NT2/D1 (cell line): ENCODE results near the gene GNG7.

Source experiments
- DNase-seq: peaks from one replicate; pipeline ENCODE4 v3.0.0-alpha.2; 2011; ENCODE audit warnings: low read depth, low spot score
- H3K27me3 ChIP-seq: 2 replicates; pipeline ENCODE4 v1.6.0; 2011; ENCODE audit warnings: mild to moderate bottlenecking; ENCODE audit not compliant: insufficient read length, insufficient read depth
- H3K36me3 ChIP-seq: 2 replicates; pipeline ENCODE4 v1.6.1; 2011; ENCODE audit warnings: mild to moderate bottlenecking, low read length, mixed read lengths; ENCODE audit not compliant: insufficient read depth, insufficient read length
- H3K4me1 ChIP-seq: 2 replicates; pipeline ENCODE4 v1.5.1; 2011; ENCODE audit not compliant: insufficient read depth, insufficient read length
- H3K4me3 ChIP-seq: 2 replicates; pipeline ENCODE4 v1.5.1; 2011; ENCODE audit warnings: low read depth; ENCODE audit not compliant: insufficient read length
- H3K9ac ChIP-seq: 2 replicates; pipeline ENCODE4 v1.6.0; 2011; ENCODE audit warnings: low read depth; ENCODE audit not compliant: insufficient read length
- H3K9me3 ChIP-seq: 2 replicates; pipeline ENCODE4 v1.5.1; 2011; ENCODE audit warnings: mild to moderate bottlenecking, low read length; ENCODE audit not compliant: insufficient read depth
- SUZ12 ChIP-seq: IDR thresholded peaks from 2 replicates; pipeline ENCODE4 v1.6.1; 2011; ENCODE audit not compliant: insufficient read length, insufficient read depth; ENCODE audit errors: extremely low read depth
- YY1 ChIP-seq: IDR thresholded peaks from 2 replicates; pipeline ENCODE4 v1.6.1; 2011; ENCODE audit not compliant: insufficient read length, insufficient read depth
- ZNF274 ChIP-seq: IDR thresholded peaks from 2 replicates; pipeline ENCODE4 v1.6.1; 2011; ENCODE audit warnings: mild to moderate bottlenecking, low read depth, low read length

The GNG7 gene

DNA sequence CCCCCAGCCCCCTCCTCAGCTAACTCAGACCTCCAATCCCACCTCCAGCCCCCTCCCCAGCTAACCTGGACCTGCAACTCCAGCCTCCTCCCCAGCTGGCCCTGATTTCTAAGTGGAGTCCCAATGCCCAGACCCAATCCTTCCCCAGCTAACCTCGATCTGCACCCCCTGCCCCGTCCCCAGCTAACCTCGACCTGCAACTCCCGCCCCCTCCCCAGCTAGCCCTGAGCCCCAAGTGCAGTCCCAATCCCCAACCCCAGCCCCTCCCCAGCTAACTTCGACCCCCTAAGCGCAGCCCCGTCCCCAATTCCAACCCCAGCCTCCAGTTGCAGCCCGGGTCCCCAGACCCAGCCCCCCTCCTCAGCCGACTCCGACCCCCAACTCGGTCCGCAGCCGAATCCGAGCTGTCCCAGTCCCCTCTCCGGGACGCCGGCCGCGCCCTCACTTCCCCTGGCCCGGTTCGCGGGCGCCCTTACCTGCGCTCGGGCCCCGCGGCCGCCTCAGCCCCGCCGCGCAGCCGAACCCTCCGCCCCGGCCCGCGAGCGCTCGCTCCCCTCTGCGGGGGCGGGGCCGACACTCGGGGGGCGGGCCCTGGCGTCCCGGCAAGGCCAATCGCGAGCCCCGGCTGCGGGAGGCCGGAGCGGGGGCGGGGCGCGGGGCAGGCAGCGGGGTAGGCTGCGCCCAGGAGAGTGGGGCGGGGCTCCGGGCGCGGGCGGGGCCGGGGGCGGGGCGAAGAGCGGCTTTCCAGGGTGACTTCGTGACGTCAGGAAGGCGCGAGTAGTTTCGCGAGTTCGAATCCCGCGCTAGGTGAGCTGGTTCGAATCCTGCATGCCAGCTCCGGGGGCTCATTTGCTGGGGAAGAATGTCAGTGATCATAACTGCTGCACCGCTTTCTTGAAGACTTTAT, at the start of gene GNG7:
TSS of gene GNG7 (minus strand) at position 525 of the 907 bp plus-strand sequence. CDS start 182,006 bp downstream, outside the sequence.
- Histone ChIP-seq H3K4me3 (peak within 1 kb of the TSS; percentile 69), H3K9ac (peak within 1 kb of the TSS; percentile 87)
- TF ChIP-seq ZNF274, result no peak
- TF ChIP-seq YY1, result no peak
- no peak for TF ChIP-seq SUZ12

DNA sequence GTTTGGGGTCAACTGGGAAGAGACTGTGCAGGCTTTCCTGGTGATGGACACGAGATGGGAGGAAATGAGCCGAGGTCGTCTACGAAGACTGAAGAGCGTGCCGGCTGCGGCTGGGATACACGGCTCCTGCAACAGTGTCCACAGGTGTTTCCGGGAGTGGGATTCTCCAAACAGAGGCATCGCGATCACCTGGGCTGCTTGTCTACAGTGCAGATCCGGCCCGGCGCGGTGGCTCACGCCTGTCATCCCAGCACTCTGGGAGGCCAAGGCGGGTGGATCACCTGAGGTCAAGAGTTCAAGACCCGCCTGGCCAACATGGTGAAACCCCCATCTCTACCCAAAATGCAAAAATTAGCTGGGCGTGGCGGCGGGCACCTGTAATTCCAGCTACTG, 48.9 kb upstream of the GNG7 start:
- Histone ChIP-seq H3K4me3 (no peak overlapping the region), H3K9ac (no peak overlapping the region), H3K36me3 (peaks cover 36% of the 10 kb centered on the region), H3K27me3 (peaks cover 10% of the 10 kb centered on the region), H3K9me3 (no peaks in the 10 kb centered on the region), H3K4me1 (peaks cover 3% of the 10 kb centered on the region)
- TF ChIP-seq YY1 (no peak), ZNF274 (no peak), SUZ12 (no peak)
- DNase-seq, result no peak

More for the DNA sequence above, at the start of gene GNG7:
- Histone ChIP-seq H3K4me1 (no peaks in the 10 kb centered on the region), H3K27me3 (no peaks in the 10 kb centered on the region), H3K9me3 (no peaks in the 10 kb centered on the region), H3K36me3 (no peaks in the 10 kb centered on the region)
- DNase-seq, result peak; percentile 90

DNA sequence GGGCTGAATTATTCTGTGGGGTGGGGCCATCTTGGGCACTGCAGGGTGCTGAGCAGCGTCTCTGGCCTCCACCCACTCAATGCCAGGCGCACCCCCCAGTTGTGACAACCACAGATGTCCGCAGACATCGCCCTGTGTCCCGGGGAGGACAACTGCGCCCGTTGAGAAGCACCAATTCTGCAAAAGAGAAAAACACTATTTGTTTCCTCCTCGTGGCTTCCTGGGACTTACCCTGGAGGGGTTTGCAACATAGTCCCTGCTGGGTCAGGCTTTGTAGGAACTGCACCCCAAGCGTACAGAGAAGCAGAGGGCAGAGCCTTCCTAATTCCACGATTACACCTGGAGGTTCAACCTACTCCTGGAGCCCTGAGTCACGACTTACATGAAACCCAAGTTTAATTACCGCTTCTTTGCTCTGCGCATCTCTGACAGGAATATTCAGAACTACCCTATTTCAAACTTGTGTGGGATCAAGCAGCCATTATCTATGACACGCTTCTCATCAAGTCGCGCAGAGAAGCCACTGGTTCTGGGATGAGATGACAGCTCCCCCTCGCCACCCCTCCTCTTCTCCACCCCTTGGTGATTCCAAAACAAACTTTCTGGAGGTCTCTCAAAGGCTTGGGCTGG, 48.4 kb upstream of the GNG7 start:
- Histone ChIP-seq H3K4me1 (peaks cover 3% of the 10 kb centered on the region), H3K9me3 (no peaks in the 10 kb centered on the region), H3K4me3 (no peak overlapping the region), H3K9ac (no peak overlapping the region), H3K27me3 (peaks cover 10% of the 10 kb centered on the region), H3K36me3 (peaks cover 32% of the 10 kb centered on the region)
- DNase-seq, result no peak
- TF ChIP-seq ZNF274, result no peak
- no peak for TF ChIP-seq SUZ12
- no peak for TF ChIP-seq YY1

DNA sequence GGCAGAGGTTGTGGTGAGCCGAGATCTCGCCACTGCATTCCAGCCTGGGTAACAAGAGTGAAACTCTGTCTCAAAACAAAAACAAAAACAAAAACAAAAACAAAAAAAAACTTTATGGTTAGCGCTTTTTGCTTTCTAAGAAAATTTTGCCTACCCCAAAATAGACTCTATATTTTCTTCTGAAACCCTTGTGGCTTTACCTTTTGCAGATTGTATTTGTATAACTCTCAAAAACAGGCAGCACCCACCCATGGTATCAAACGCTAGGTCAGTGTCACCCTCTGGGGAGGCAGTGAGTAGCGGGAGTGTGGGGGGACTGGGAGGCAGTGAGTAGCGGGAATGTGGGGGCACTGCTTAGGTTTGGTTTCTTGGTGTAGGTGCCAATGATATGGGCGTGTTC, 44.9 kb upstream of the GNG7 start:
- no peaks in the 10 kb centered on the region for H3K36me3 ChIP-seq
- peaks cover 3% of the 10 kb centered on the region for H3K4me1 ChIP-seq
- H3K9ac ChIP-seq, result no peak overlapping the region
- H3K9me3 ChIP-seq, result no peaks in the 10 kb centered on the region
- peaks cover 30% of the 10 kb centered on the region for H3K27me3 ChIP-seq
- TF ChIP-seq YY1, result no peak
- TF ChIP-seq SUZ12, result no peak
- TF ChIP-seq ZNF274, result no peak
- no peak overlapping the region for H3K4me3 ChIP-seq
- DNase-seq, result no peak

DNA sequence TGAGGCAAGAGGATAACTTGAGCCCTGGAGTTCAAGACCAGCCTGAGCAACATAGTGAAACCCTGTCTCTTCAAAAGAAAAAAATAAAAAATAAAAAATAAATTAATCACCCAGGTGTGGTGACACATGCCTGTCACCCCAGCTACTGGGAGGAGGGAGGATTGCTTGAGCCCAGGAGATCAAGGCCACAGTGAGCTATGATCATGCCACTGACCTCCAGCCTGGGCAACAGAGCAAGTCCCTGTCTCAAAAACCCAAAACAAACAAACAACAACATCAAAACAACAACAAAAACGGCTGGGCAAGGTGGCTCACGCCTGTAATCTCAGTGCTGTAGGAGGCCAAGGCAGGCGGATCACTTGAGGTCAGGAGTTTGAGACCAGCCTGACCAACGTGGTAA, 41.6 kb upstream of the GNG7 start:
- H3K9ac ChIP-seq, result no peak overlapping the region
- H3K36me3 ChIP-seq, result no peaks in the 10 kb centered on the region
- H3K4me3 ChIP-seq, result no peak overlapping the region
- H3K9me3 ChIP-seq, result no peaks in the 10 kb centered on the region
- DNase-seq, result no peak
- TF ChIP-seq ZNF274 (no peak), YY1 (no peak), SUZ12 (no peak)
- H3K27me3 ChIP-seq, result peaks cover 47% of the 10 kb centered on the region
- peaks cover 4% of the 10 kb centered on the region for H3K4me1 ChIP-seq

DNA sequence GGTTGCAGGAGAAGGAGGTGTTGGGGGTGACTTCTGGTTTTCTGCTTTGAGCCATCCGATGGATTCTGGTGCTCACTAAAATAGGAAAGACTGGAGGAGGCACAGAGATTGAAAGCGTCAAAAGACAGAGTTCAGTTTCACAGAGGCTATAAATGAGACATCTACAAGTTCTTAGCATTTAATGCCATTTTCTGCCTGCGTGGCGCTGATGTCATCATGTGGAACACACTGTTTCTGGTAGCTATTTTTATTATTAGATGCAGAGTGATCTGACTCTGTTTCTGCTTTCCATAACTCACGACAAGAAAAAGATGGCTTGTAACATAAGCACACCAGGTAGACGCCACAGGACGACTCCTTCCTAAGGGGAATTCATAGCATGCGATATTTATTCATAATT, 40.6 kb upstream of the GNG7 start:
- no peak overlapping the region for H3K4me3 ChIP-seq
- no peaks in the 10 kb centered on the region for H3K9me3 ChIP-seq
- DNase-seq, result no peak
- no peak overlapping the region for H3K9ac ChIP-seq
- H3K36me3 ChIP-seq, result no peaks in the 10 kb centered on the region
- H3K27me3 ChIP-seq, result peaks cover 40% of the 10 kb centered on the region
- peaks cover 2% of the 10 kb centered on the region for H3K4me1 ChIP-seq
- TF ChIP-seq ZNF274 (no peak), SUZ12 (no peak), YY1 (no peak)

DNA sequence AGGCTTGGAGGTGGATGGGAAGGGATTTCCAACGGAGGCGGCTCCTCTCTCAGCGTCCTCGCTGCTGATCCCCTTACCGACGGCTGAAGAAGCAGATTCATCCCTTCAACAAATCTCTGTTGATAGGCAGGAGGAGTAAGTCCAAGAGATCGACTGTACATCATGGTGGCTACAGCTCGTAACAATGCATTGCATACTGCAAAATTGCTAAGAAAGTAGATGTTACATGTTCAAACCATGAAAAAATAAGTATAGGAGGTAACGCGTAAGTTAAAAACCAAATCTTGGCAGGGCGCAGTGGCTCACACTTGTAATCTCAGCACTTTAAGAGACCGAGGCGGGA, 37.8 kb upstream of the GNG7 start:
- Histone ChIP-seq H3K36me3 (peaks cover 20% of the 10 kb centered on the region), H3K27me3 (peaks cover 37% of the 10 kb centered on the region), H3K9ac (no peak overlapping the region), H3K4me1 (peaks cover 2% of the 10 kb centered on the region), H3K9me3 (no peaks in the 10 kb centered on the region), H3K4me3 (no peak overlapping the region)
- TF ChIP-seq YY1 (no peak), SUZ12 (no peak), ZNF274 (no peak)
- no peak for DNase-seq
